ENCODE results near the gene ADAP2.

- no peak for TF ChIP-seq POLR2A (IDR thresholded peaks at IDR 0.05)
- no peak for TF ChIP-seq CTCF (IDR thresholded peaks at IDR 0.05)
- no peak for TF ChIP-seq EP300 (IDR thresholded peaks at IDR 0.05)
- TF ChIP-seq POLR2AphosphoS5 (IDR thresholded peaks at IDR 0.05): no peak
Measured at GRCh38 chr17:30969989-30970830, 48.5 kb downstream of the ADAP2 start.
